GM12872 (cell line): ENCODE measurements around the gene NSD1.

Source experiments
- CTCF ChIP-seq: IDR thresholded peaks from 3 replicates; pipeline ENCODE4 v1.5.1; 2011; ENCODE audit warnings: low read depth, mild to moderate bottlenecking, low read length, moderate library complexity; ENCODE audit not compliant: insufficient read depth

Gene NSD1

GRCh38 chr5:177290816-177291596 is 157.4 kb downstream of the NSD1 start:
- no peak for TF ChIP-seq CTCF

DNA sequence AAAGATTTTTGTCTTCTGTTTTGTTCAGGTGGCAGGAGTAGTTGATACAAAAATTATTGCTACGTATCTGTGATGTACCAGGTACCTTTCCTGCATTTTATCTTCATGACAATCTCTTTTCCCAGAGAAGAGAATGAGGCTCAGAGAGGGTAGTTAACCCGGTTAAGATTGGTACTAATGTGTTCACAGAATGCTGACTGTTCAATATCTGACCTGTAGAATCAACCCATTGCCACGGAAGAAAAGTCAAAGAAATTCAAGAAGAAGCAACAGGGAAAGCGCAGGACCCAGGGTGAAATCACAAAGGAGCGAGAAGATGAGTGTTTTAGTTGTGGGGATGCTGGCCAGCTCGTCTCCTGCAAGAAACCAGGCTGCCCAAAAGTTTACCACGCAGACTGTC is 158.2 kb downstream of the NSD1 start:
- TF ChIP-seq CTCF: no peak

DNA sequence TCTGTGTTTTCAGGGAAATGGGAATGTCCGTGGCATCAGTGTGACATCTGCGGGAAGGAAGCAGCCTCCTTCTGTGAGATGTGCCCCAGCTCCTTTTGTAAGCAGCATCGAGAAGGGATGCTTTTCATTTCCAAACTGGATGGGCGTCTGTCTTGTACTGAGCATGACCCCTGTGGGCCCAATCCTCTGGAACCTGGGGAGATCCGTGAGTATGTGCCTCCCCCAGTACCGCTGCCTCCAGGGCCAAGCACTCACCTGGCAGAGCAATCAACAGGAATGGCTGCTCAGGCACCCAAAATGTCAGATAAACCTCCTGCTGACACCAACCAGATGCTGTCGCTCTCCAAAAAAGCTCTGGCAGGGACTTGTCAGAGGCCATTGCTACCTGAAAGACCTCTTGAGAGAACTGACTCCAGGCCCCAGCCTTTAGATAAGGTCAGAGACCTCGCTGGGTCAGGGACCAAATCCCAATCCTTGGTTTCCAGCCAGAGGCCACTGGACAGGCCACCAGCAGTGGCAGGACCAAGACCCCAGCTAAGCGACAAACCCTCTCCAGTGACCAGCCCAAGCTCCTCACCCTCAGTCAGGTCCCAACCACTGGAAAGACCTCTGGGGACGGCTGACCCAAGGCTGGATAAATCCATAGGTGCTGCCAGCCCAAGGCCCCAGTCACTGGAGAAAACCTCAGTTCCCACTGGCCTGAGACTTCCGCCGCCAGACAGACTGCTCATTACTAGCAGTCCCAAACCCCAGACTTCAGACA is 160.4 kb downstream of the NSD1 start:
- no peak for TF ChIP-seq CTCF

DNA sequence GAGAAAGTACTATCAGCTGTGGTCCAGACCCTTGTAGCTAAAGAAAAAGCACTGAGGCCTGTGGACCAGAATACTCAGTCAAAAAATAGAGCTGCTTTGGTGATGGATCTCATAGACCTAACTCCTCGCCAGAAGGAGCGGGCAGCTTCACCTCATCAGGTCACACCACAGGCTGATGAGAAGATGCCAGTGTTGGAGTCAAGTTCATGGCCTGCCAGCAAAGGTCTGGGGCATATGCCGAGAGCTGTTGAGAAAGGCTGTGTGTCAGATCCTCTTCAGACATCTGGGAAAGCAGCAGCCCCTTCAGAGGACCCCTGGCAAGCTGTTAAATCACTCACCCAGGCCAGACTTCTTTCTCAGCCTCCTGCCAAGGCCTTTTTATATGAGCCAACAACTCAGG is 161.1 kb downstream of the NSD1 start:
- TF ChIP-seq CTCF: no peak

GRCh38 chr5:177295924-177296323 is 162.4 kb downstream of the NSD1 start:
- TF ChIP-seq CTCF: no peak

GRCh38 chr5:177296581-177296980 is 163.0 kb downstream of the NSD1 start:
- TF ChIP-seq CTCF: no peak

DNA sequence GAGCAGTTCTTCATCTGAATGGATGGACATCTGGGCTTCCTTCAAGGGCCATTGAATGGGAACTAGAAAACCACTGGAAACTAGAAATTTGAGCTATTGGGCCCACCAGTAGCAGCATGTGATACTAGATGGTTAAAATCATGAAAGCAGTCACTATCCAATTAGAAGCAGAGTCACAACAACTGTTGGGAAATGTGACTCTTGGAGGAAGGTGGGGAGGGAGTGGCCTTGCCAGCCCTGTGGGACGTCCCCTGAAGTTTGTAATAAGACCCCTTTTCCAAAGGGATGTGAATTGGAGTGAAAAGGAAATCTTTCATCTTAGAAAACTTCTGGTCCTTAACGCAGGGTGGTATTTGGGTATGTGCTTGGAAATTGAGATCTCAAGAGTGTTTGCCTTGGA is 164.3 kb downstream of the NSD1 start:
- no peak for TF ChIP-seq CTCF
